Activated T-cell treated with anti-CD3 and anti-CD28 coated beads, Interleukin-2, amount 50 U/mL, for 24 hours (primary cell): ENCODE results near the gene TTC9.

Experiments
- DNase-seq: peaks from one replicate; pipeline ENCODE4 v3.0.0-alpha.2; 2020
- H3K27ac Mint-ChIP-seq: 2 replicates; pipeline ENCODE4 v1.8.0; 2020; ENCODE audit warnings: mild to moderate bottlenecking, mixed read lengths
- H3K27me3 Mint-ChIP-seq: 2 replicates; pipeline ENCODE4 v1.8.0; 2020; ENCODE audit warnings: mixed read lengths
- H3K36me3 Mint-ChIP-seq: 2 replicates; pipeline ENCODE4 v1.8.0; 2020; ENCODE audit warnings: low read depth, mixed read lengths
- H3K4me1 Mint-ChIP-seq: 2 replicates; pipeline ENCODE4 v1.8.0; 2020; ENCODE audit warnings: low read depth, mixed read lengths
- H3K4me3 Mint-ChIP-seq: 2 replicates; pipeline ENCODE4 v1.8.0; 2020; ENCODE audit warnings: mild to moderate bottlenecking, moderate library complexity, mixed read lengths
- H3K9me3 Mint-ChIP-seq: 2 replicates; pipeline ENCODE4 v1.8.0; 2020; ENCODE audit warnings: mixed read lengths

TTC9 gene

GRCh38 chr14:70707138-70708038 lies 65.7 kb downstream of the TTC9 start:
- Mint-ChIP-seq H3K36me3 (no peaks in the 10 kb centered on the region), H3K4me1 (peaks cover 2% of the 10 kb centered on the region), H3K4me3 (no peak overlapping the region), H3K27me3 (no peaks in the 10 kb centered on the region), H3K9me3 (no peaks in the 10 kb centered on the region), H3K27ac (no peak overlapping the region)
- no peak for DNase-seq

GRCh38 chr14:70708717-70709570 lies 67.2 kb downstream of the TTC9 start:
- Mint-ChIP-seq H3K9me3 (no peaks in the 10 kb centered on the region), H3K4me1 (peaks cover 5% of the 10 kb centered on the region), H3K27me3 (no peaks in the 10 kb centered on the region), H3K27ac (no peak overlapping the region), H3K4me3 (no peak overlapping the region), H3K36me3 (no peaks in the 10 kb centered on the region)
- no peak for DNase-seq

- Mint-ChIP-seq H3K9me3 (no peaks in the 10 kb centered on the region), H3K27ac (no peak overlapping the region), H3K27me3 (no peaks in the 10 kb centered on the region), H3K36me3 (no peaks in the 10 kb centered on the region), H3K4me1 (peaks cover 9% of the 10 kb centered on the region), H3K4me3 (no peak overlapping the region)
- DNase-seq: no peak
These were observed 68.1 kb downstream of the TTC9 start for GRCh38 chr14:70709726-70710382.

- DNase-seq: no peak
- Mint-ChIP-seq H3K27ac (no peak overlapping the region), H3K4me3 (no peak overlapping the region), H3K4me1 (peaks cover 9% of the 10 kb centered on the region), H3K9me3 (no peaks in the 10 kb centered on the region), H3K27me3 (no peaks in the 10 kb centered on the region), H3K36me3 (no peaks in the 10 kb centered on the region)
These were observed 69.7 kb downstream of the TTC9 start for GRCh38 chr14:70711451-70711850.

GRCh38 chr14:70713096-70713495 lies 71.4 kb downstream of the TTC9 start:
- DNase-seq: no peak
- H3K27me3 Mint-ChIP-seq: no peaks in the 10 kb centered on the region
- no peaks in the 10 kb centered on the region for H3K36me3 Mint-ChIP-seq
- no peaks in the 10 kb centered on the region for H3K9me3 Mint-ChIP-seq
- no peak overlapping the region for H3K27ac Mint-ChIP-seq
- H3K4me3 Mint-ChIP-seq: no peak overlapping the region
- H3K4me1 Mint-ChIP-seq: peaks cover 7% of the 10 kb centered on the region

GRCh38 chr14:70713511-70713916 lies 71.8 kb downstream of the TTC9 start:
- H3K9me3 Mint-ChIP-seq: no peaks in the 10 kb centered on the region
- H3K4me1 Mint-ChIP-seq: peaks cover 7% of the 10 kb centered on the region
- no peak overlapping the region for H3K27ac Mint-ChIP-seq
- no peak overlapping the region for H3K4me3 Mint-ChIP-seq
- no peak for DNase-seq
- H3K36me3 Mint-ChIP-seq: no peaks in the 10 kb centered on the region
- H3K27me3 Mint-ChIP-seq: no peaks in the 10 kb centered on the region

GRCh38 chr14:70714055-70714550 lies 72.4 kb downstream of the TTC9 start:
- H3K27ac Mint-ChIP-seq: no peak overlapping the region

GRCh38 chr14:70716483-70716882 lies 74.8 kb downstream of the TTC9 start:
- Mint-ChIP-seq H3K4me3 (no peak overlapping the region), H3K27ac (no peak overlapping the region), H3K36me3 (no peaks in the 10 kb centered on the region), H3K4me1 (peaks cover 7% of the 10 kb centered on the region), H3K9me3 (no peaks in the 10 kb centered on the region), H3K27me3 (no peaks in the 10 kb centered on the region)
- no peak for DNase-seq

More at GRCh38 chr14:70714055-70714550, 72.4 kb downstream of the TTC9 start:
- H3K4me3 Mint-ChIP-seq: no peak overlapping the region
- peaks cover 7% of the 10 kb centered on the region for H3K4me1 Mint-ChIP-seq
- H3K36me3 Mint-ChIP-seq: no peaks in the 10 kb centered on the region
- H3K9me3 Mint-ChIP-seq: no peaks in the 10 kb centered on the region
- no peaks in the 10 kb centered on the region for H3K27me3 Mint-ChIP-seq
- peak; percentile 38 for DNase-seq

- no peak overlapping the region for H3K4me3 Mint-ChIP-seq
- H3K27me3 Mint-ChIP-seq: no peaks in the 10 kb centered on the region
- DNase-seq: no peak
- no peaks in the 10 kb centered on the region for H3K36me3 Mint-ChIP-seq
- peaks cover 7% of the 10 kb centered on the region for H3K4me1 Mint-ChIP-seq
- H3K27ac Mint-ChIP-seq: no peak overlapping the region
- no peaks in the 10 kb centered on the region for H3K9me3 Mint-ChIP-seq
These were observed 75.2 kb downstream of the TTC9 start for GRCh38 chr14:70716958-70717357.

- H3K27me3 Mint-ChIP-seq: no peaks in the 10 kb centered on the region
- no peaks in the 10 kb centered on the region for H3K9me3 Mint-ChIP-seq
- no peak overlapping the region for H3K27ac Mint-ChIP-seq
- H3K36me3 Mint-ChIP-seq: no peaks in the 10 kb centered on the region
- H3K4me1 Mint-ChIP-seq: peaks cover 7% of the 10 kb centered on the region
- H3K4me3 Mint-ChIP-seq: no peak overlapping the region
- DNase-seq: no peak
These were observed 76.8 kb downstream of the TTC9 start for GRCh38 chr14:70718383-70719118.

GRCh38 chr14:70721542-70721941 lies 79.8 kb downstream of the TTC9 start:
- Mint-ChIP-seq H3K9me3 (no peaks in the 10 kb centered on the region), H3K27ac (no peak overlapping the region), H3K27me3 (no peaks in the 10 kb centered on the region), H3K4me1 (no peaks in the 10 kb centered on the region), H3K36me3 (no peaks in the 10 kb centered on the region), H3K4me3 (no peak overlapping the region)
- DNase-seq: no peak

- no peaks in the 10 kb centered on the region for H3K27me3 Mint-ChIP-seq
- no peak overlapping the region for H3K4me3 Mint-ChIP-seq
- DNase-seq: no peak
- H3K27ac Mint-ChIP-seq: no peak overlapping the region
- no peaks in the 10 kb centered on the region for H3K9me3 Mint-ChIP-seq
- H3K4me1 Mint-ChIP-seq: no peaks in the 10 kb centered on the region
- H3K36me3 Mint-ChIP-seq: no peaks in the 10 kb centered on the region
These were observed 80.7 kb downstream of the TTC9 start for GRCh38 chr14:70722418-70722817.

GRCh38 chr14:70723276-70723675 lies 81.6 kb downstream of the TTC9 start:
- Mint-ChIP-seq H3K27ac (no peak overlapping the region), H3K9me3 (no peaks in the 10 kb centered on the region), H3K4me1 (no peaks in the 10 kb centered on the region), H3K36me3 (no peaks in the 10 kb centered on the region), H3K27me3 (no peaks in the 10 kb centered on the region), H3K4me3 (no peak overlapping the region)
- no peak for DNase-seq

GRCh38 chr14:70724110-70724509 lies 82.4 kb downstream of the TTC9 start:
- no peak for DNase-seq
- H3K4me1 Mint-ChIP-seq: no peaks in the 10 kb centered on the region
- no peaks in the 10 kb centered on the region for H3K36me3 Mint-ChIP-seq
- H3K9me3 Mint-ChIP-seq: no peaks in the 10 kb centered on the region
- H3K27ac Mint-ChIP-seq: no peak overlapping the region
- no peaks in the 10 kb centered on the region for H3K27me3 Mint-ChIP-seq
- no peak overlapping the region for H3K4me3 Mint-ChIP-seq
